ENCODE measurements around the gene BPTF.

DNA sequence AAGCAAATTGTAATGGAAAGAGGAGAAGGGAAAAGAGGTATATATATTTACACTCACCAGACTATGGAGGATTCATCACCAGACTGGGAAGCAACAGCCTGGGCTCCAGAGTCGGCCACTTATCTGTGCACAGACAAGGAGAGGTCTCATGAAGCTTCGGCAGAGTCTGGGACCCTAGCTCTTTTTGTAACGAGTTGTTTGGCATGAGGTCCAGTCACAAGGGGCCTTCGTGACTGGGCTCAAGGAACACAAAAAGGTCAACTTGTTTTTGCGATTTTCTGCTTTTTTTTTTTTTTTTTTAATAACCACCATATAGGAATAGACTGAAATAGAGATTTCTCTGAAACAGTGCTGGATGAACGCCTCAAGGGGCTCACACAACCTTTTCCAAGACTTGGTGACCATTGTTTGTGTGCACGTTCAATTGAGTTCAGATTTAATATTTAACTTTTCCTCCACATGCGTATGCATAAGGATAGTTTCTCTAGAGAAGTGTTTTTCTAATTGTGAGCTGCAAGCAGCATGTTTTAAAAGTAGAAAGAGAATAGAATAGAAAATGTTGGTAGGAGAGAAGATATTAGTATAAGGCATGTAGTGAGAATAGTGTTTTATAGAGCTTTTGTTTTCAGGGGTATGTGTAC is 25.8 kb downstream of the BPTF start:
- no peak for TF ChIP-seq CTCF (IDR thresholded peaks at IDR 0.05)
- no peak for TF ChIP-seq ZFX (IDR thresholded peaks at IDR 0.05; ENCODE audit: borderline replicate concordance)

All from 22Rv1 (cell line).